GM12892 (cell line): ENCODE results near the gene GALNT2.

Experiments used
- POLR2A ChIP-seq: IDR thresholded peaks from 2 replicates; pipeline ENCODE4 v1.6.1; 2011; ENCODE audit warnings: low read depth, low read length, control low read depth
- POLR2AphosphoS5 ChIP-seq: IDR thresholded peaks from 2 replicates; pipeline ENCODE4 v1.6.1; 2011; ENCODE audit warnings: low read depth, low read length, control low read depth
- TAF1 ChIP-seq: IDR thresholded peaks from 2 replicates; pipeline ENCODE4 v1.6.1; 2011; ENCODE audit warnings: low read depth, mild to moderate bottlenecking, control low read depth, low read length, borderline replicate concordance

DNA sequence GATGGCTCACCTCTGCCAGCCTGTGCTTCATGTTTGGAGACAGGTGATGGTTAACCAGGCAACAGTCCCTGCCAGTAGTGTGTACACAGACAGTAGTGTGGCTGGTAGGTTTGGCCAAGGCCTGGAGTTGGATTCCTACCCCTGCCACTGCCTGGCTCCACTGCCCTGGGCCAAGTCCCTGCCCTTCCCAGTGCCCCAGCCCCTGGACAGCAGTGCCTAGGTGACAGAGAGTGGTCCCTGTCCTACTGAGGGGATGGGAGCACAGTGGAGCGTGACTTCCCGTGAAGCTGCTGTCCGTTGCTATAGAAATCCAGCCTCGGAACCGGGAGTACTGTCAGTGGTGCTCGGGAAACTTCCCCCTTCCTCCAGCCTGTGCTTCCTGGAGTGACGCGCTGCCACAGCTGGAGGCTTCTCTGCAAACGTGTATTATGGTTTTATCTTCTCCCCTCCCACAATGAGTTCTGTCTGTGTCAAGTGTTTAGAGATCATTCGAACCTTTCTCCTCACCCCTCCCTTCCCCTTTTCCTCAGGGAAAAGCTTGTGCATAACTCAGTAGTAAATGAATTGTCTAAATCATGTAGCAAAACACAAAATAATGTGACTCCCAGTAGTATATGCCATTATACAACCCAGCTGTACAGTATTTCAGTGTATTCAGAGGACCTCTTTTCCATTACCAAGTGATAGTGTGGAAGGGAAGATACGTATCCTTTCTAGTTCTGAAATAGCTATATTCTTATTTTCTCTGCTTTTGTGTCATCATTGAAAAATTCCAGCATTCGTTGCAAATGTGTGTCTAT lies 73.4 kb downstream of the GALNT2 start:
- no peak for TF ChIP-seq POLR2AphosphoS5
- no peak for TF ChIP-seq POLR2A
- TF ChIP-seq TAF1: no peak
